HG03139 (cell line): ENCODE data around the gene CACTIN.
"Not testable (repeated sequence)": the region's sequence is repeated elsewhere in the genome, so short reads cannot be mapped to it uniquely, and the experiment has no call there.

Experiments used
- ATAC-seq: cut with Tn5 transposase; IDR thresholded peaks from one replicate; pipeline ENCODE4 v1.9.1; 2021; ENCODE audit not compliant: unreplicated experiment

The CACTIN gene

DNA sequence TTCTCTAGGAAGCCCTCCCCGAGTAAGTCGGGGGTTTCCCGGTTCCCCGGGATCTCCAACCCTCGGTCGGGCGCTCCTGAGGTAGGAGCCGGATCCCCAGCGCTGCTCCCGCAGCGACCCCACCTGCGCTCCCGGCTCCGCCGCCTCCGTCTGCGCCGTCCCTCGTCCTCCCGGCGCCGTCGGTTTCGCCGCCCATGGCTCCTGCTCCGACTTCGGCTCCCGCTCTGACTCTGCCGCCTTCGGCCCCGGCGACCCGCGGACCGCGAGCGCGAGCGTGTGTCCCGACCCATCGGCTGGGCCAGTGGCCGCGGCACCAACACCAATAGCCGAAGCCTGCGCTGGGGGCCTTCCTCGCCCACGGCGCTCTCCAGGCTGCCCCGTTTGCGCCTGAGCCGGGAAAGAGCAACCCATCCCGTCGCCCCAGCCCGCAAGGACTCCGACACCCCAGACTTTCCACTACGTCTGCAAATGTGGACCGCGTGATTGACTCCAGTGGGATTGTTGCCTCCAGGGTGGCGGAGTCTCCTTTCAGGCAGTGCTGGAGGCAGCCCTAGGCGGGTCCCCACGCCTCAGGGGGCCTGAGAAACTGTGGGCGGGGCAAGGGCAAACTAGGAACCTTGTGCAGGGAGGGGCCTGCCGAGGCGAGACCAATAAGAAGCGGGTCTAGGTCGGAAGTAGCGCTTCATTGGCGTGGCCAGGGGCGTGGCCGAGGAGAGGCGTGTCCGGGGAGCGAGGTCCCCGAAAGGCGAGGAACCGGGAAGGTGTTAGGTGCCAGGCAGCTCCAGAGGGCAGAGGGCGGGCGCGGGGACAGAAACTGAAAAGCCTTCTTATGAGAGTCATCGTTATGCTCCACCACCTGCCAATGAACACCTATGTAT lies at the start of gene CACTIN:
Gene CACTIN, minus strand, starts transcription at position 318 of the 878 bp plus-strand sequence. Its CDS starts 28 bp downstream, at position 290.
- ATAC-seq, result peak; percentile 82

DNA sequence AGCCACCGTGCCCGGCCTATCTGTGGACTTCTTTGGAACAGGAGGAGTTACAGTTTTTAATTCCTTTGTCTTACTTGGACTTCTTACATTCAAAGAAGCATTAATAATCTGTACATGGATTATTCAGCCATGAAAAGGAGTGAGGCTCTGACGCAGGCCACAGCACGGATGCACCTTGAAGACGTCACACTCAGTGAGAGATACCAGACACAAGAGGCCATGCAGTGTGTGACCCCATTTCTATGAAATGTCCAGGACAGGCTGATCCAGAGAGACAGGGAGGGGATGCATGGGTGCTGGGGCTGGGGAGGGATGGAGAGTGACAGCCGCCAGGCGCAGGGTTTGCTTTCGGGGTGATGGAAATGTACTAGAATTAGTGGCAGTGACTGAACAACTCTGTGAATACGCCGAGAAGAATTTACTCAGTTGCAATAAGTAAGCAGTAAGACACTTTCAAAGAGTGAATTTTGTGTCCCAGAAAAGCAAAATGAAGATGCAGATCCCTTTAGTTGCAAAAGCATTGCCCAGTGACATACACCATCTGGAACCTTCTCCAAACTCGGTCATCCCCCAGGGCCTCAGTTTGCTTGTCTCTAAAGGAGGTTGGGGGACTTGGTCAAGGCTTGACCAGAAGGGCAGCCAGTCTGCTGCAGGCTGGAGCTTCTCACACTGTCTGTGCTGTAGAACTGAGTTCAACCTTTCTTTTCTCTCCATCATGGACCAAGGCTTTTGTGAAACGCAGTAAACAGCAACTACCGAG lies 48.4 kb upstream of the CACTIN start:
- ATAC-seq, result no peak

DNA sequence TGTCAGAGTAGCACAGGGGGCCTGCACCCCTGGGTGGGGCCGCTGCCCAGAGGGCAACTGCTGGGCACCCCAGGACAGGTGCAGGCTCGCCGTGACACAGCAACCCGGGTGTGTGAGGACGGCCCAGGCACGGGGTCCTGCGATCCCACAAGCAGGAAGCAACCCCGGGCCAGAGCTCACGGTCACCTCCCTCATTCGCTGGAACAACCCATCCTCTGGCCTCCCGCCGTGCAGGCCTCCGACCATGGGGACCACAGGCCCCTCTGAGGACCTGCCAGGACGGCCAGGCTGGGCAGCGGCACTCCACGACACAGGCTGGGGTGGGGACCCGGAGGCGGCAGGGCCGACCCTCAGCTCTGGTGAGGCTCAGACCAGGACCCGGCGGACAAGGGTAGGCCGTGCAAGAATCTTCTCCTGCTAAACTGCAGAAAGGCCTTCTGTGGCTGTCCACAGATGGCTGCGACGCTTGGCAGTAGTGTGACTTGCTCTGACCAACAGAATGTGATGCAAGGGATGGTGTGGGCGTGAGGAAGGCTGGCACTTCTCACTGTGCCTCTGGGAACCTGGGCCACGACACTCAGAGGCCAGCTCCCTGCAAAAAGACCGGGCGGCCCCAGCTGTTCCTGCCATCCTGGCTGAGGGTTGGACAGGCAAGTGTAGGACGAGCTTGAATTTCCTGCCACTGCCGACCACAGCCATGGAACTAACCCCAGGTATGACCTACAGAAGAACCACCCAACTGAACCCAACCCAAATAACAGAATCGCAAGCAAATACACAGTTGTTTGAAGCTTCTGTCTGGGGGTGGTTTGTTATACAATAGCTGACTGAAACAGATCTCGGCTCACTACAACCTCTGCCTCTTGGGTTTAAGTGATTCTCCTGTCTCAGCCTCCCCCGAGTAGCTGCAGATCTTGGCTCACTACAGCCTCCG lies 47.2 kb upstream of the CACTIN start:
- no peak for ATAC-seq

DNA sequence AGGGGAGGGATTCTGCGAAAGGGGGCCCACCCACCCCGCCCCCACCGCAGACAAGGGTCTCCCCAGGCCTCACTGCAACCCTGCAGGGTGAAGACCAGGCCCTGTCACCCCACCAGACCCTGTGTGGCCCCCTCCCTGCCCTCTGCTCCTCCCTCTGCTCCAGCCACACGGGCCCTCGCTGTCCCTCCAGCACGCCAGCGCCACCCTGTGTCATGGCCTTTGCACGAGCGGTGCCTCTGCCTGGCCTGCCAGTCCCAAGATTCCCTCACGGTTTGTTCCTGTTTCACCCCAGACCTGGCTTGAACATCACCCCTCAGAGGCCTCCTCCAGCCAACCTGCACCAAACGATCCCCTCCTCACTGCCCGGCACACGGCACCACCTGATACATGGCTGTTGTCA lies 46.4 kb upstream of the CACTIN start:
- no peak for ATAC-seq

DNA sequence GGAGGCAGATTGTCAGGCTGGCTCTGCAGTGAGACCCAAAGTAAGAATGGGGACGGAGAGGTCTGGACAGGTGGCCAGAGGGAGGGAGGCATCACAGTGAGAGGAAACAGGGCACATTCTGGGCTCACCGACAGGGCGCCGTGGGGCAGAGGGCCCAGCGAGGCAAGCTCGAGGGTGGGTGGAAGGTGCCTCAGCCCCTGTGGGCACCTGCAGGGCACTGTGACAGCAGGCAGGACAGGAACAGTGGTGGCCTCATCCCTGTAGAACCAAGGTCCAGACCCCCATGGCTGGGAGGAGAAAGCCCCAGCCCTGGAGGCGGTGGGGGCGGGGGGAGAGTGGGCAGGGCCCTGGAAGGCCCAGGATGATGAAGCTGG lies 46.0 kb upstream of the CACTIN start:
- no peak for ATAC-seq

DNA sequence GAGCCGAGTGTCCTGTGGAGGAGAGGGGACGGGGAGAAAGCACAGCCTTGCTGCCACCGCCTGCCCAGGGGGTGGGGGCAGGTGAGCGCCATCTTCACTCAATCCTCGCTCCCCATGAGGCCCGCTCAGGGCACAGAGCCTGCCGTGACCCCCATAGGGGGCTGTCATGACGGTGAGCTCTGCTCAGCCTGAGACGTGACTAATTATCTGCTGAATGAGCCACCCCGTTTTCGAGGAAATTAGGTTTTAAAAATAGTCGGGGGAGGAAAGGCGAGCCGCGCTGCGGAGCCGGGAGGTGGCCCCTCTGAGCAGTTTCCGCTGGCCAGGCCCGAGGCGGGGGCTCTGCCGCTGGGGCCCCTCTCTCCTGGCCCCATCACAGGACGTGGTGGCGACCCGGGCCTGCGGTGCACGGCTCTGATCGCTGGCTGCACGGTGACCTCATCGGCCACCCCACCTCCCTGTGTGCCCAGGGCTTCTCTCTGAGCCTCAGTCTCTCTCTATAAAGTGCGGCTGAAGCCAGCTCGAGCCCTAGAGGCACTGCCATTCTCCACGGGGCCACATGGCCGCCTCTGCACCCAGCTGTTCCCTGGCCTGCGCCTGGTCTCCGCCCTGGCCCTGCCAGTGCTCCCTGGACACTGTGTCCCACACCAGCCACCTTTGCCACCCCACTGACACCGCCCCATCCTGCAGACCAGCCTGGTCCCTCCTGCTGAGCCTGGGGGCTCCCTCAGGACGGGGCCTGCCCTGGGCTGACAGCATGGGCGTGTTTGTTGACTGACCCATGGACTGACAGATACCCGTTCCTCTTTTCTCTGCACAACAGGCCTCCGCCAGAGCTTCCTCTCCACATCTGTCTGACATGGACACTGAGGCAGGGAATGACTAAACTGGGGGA lies 45.3 kb upstream of the CACTIN start:
- ATAC-seq, result no peak

DNA sequence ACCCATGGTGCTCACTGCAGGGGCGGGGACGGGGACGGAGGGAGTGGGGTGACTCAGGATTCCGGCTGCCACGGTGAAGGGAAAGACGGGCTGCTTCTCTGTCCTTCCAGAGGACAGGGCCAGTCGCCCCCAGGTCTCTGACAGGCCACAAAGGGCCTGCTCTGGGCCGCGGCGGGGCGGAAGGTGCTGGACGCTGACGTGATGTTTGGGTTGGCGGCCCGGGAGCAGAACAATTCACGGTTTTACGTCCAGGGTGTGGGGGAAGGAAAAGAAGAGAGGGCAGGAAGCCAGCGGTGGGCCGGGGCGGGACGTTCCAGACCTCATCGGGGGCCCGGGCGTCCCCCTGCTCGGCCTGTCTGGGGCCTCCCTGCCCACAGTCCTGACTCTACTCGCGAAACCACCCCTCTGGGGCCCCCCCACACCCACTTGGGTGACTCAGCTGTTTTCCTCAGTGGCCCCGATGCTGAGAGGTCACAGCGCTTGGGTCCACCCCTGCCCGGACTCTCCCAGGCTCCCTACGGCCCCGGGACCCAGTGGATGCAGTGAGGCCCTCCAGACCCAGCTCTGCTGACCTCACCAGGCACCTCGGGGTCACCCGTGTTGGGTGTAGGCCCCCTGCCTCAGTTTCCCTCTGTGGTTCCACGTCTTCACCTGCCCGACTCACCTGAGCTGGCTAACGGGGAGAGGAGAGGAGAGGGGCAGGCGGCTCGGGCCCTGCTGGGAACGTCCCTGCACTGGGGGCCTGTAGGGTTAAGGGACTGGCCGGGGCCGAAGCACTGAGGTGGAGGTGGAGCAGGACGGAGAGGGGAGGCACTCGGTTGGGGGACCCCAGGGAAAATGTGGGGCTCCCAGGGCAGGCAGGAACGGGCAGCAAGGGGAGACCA lies 44.4 kb upstream of the CACTIN start:
- ATAC-seq, result no peak

DNA sequence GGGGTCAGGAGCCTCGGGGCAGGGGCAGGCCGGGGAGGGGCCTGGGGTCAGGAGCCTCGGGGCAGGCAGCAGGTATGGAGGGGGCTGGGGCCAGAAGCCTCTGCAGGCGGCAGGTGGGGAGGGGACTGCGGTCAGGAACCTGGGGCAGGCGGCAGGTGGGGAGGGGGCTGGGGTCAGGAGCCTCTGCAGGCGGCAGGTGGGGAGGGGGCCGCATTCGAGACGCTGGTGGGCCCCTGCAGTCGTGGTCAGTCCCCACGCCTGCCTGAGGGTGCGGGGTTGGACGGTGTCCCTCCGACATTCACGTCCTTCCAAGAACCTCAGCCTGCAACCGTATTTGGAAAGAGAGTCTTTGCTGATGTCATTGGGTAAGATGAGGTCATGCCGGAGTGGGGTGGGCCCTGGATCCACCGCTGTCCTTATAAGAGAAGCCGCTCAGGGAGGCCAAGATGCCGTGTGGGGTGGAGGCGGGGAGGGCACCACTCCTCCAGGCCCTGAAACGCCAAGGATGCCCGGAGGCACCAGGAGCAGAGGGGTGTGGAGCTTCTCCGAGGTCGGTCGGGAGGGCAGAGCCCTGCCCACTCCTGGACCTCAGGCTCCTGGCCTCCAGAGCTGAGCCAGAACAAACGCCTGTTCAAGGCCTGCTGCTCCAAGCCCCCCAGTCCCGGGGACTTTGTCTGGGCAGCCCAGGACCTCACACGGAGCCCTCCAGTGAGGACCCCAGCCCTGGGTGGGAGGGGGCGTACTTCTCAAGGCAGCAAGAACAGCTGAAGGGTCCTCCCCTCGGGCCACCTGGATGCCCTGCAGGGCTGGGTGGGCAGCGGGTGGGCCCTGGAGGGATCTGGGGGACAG lies 43.6 kb upstream of the CACTIN start:
- no peak for ATAC-seq

DNA sequence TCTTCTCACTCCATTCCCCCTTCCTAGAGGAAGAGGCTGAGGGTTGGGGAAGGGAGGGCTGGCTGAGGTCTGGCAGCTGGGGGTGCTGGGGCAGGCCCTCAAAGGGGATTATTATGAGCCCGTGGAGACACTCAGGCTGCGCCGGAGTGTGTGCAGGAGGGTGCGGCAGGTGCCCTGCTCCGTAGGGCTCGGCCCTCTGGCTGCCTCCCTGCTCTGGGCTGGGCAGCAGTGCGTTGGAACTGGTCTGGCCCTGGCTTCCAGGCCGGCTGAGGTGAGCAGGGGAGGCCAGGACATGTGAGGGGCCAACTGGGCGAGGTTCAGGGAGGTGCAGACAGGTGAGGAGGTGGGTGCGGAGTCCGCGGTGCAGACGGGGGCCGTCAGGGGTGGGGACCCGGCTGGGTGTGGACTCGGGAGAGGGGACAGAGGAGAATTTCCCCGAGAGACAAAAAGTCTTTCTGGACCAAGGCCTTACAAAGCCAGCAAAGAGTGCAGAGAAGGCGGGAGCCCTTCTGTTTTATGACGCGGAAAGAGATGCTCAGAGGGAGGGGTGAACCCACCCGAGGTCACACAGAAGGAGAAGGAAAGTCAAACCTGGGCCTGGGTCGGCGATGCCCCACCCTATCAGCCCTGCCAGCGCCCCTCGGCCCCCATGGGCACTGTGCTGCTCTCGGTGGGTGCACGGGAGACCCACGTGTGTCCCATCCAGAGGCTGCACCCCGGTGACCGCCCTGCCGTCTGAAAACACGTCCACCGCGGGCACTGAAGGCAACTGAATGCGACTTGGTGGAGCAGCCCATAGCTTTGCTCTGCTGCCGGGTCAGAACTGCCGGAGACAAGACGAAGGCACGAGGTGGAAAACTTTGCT lies 42.7 kb upstream of the CACTIN start:
- ATAC-seq, result no peak

DNA sequence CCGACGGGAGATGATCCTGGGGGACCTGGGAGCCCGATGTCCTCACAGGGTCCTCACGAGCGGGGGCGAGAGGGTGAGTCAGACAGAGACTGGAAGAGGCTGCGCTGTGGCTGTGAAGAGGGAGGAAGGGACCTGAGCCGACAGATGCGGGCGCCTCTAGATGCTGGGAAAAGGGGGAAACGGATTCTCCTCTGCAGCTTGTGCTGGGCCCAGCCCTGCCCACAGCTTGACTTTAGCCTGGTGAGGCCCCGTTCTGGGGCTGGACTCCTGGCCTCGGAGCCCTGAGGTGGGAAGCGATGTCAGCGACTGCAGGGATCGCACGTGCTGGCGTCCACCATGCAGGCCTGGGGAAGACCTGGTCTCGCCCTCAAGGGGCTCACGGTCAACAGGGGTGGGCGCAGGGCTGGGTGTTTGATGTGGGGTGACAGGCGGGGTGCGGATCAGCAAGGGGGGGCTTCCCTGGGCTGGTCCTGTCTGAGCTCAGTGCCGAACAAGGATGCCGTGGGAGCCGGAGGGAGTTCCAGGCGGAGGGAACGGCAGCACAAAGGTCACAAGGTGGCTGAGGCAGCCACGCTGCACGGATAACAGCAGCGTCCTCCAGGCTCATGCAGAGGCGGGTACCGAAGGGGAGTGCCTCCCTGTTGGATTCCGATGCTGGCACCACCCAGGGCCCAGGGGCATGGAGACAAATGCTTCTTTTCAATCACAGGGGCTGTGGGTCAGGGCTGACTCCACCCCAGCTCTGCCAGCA lies 41.9 kb upstream of the CACTIN start:
- no peak for ATAC-seq

DNA sequence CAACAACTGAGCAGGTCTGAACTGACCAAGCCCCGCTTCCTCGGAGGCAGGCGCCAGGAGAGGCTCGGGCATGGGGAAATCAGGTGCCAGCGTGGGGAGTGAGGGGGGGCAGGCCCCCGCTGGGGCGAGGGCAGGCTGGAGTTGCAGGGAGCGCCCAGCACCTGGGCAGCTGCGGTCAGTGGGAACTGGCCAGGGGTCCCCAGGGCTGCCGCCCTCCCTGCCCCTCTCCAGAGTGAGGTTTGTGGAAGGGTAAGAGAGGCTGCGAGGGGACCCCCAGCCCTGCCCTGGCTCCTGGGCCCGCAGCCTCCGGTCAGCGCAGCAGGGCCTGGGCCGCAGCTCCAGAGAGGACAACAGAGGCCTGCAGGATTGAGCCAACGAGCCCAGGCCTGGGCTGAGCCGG lies 41.2 kb upstream of the CACTIN start:
- no peak for ATAC-seq

DNA sequence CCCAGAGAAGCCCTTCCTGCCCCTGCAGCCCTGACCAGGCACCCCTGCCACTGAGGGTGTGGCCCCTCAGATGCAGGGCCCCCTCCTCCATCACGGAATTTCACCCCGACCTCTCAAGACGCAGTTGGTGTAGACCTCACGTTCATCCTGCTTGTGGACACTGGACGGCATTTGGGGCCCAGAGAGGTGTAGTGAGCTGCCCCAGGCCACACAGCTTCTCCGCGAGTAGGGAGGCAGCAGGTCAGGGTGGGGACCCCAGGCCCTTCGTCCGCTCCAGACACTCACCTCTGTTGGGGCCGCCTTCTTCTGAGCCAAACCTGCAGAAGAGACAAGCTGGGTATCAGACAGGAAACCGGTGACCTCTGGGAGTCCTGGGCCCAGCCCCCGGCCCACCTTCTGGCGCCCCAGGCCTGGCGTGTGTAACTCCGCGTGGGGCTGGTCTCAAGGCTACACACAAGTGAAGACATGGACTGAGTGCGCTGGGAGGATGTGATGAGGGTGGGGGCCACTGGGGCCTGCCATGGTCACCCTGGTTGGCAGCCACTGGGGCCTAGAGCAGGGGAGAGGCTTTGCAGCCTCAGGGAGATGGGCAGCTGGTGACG lies 40.5 kb upstream of the CACTIN start:
- no peak for ATAC-seq

DNA sequence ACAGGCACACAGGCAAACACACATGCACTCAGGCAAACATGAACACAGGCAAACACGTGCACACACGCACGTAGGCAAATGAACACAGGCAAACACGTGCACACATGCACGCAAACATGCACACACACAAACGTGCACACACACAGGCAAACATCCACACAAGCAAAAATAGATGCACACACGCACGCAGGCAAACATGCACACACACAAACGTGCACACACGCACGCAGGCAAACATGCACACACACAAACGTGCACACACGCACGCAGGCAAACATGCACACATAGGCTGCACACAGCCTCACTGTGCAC lies 39.9 kb upstream of the CACTIN start:
- not testable (repeated sequence) for ATAC-seq

DNA sequence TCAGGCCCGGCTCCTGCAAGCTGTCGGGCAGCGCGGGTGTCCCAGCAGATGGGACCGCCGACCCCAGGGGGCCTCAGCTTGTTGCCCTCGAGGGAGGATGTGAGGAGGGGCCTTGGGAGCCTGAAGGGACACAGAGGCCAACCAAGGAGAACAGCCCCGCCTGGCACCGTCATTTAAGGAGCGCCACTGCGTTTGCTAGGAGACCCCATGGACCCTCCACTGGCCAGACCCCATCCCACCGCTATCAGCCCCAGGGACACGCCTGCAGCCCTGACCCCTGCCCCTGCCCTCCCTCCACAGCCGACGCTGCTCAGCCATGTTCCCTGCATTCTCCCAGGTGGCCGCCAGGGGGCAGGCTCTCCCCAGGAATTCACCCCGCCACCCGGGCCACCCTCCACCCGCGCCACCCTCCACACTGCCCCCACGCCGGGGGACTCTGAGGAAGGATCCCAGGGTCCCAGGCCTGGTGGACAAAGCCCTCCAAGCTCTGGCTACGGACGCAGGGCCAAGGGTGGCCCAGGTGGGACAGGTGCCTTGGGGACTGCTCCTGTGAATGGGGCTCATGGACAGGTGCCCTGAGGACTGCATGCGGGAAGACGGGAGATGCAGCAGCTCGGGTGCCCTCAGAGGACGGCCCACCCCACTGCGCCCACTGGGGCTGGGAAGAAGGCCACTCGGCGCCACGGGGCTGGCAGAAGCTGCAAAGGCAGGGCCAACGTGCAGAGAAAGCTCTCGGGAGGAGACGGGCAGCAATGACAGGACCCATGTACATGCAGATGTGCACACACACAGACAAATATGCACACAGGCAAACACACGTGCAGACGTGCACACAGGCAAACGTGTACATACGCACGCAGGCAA lies 39.3 kb upstream of the CACTIN start:
- ATAC-seq, result no peak

DNA sequence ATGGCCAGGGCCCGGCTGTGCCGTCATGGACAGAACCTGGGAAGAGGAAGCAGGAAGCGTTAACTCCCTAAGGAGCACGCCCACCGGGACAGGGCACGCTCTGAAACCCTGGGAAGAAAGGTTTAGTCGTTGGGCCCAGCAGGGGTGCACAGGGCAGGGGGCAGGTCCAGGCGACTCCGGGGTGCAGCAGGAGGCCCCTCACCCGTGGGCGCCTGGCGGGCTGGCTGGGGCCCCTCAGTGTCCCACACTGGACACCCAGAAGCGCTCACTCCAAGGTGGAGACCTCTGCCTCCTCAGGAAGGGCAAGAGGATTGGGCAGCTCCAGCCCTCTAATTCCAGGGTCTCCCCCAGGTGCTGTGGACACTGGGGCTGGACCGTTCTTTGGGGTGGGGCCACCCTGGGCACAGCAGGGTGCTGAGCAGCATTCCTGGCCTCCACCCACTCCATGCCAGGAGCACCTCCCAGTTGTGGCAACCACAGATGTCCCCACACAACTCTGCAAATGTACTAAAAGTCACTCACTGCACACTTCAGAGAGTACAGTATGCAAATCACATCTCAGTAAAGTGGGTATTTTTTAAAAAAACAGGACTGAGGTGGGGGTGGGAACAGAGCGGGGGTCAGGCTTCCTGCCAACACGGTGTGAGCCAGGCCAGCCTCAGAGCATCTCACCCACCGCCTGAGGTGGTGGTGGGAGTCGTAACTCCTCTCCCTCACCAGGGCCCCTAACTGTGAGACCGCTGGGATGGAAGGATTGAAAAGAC lies 38.5 kb upstream of the CACTIN start:
- ATAC-seq, result no peak
